ENCODE data around the gene TPP1. TPM values are rescaled to one million over a fixed set of nuclear protein-coding genes. Genes with fewer than 3 reads are reported as not detected.

Gene TPP1
- total and polyA plus RNA-seq, 2 of the 13 experiments (the other 11 are each of a cell fraction or from before 2014, with no cell fraction given) = 13.9 to 74.6 TPM

GRCh38 chr11:6574816-6575715 is 44.2 kb downstream of the TPP1 start:
- H3K9me3 ChIP-seq (ENCODE audit: low read length) = no peaks in the 10 kb centered on the region
- H3K27ac ChIP-seq (ENCODE audit: extremely low read length, insufficient read depth, low read length) = no peak overlapping the region
- in situ Hi-C loops (cut with HindIII; ENCODE audit: extremely low pct_ligation_motif_present, low pct_unique_long_range_greater_than_20kb) = no loop called here
- ChIA-PET POLR2A (no interaction called here), CTCF (ENCODE audit: low intra/inter-chr PET ratio, low total read pairs) (no interaction called here)
- no peaks in the 10 kb centered on the region for H3K4me1 ChIP-seq (ENCODE audit: insufficient read depth, low read length)
- H3K36me3 ChIP-seq (replicated peaks in 1 of 2; ENCODE audit: control insufficient read depth in 1 of 2, insufficient read depth in 2 of 2, low read length in 2 of 2) = no peaks in the 10 kb centered on the region
- H3K4me3 ChIP-seq (replicated peaks in 1 of 3; ENCODE audit: insufficient read depth in 1 of 3, low read depth in 2 of 3, low read length in 3 of 3) = no peak overlapping the region
- no peak overlapping the region for H2AFZ ChIP-seq (ENCODE audit: low read length)
- H3K79me2 ChIP-seq (ENCODE audit: insufficient read depth, low read length) = no peaks in the 10 kb centered on the region
- BruUV-seq (replicated peaks) = no TSS peak
- no peaks in the 10 kb centered on the region for H3K27me3 ChIP-seq (ENCODE audit: control insufficient read depth in 1 of 2, insufficient read depth in 2 of 2, low read length in 2 of 2)
- intact Hi-C loops (cut with micrococcal nuclease; ENCODE audit: unreplicated experiment) = no loop called here
- H3K4me2 ChIP-seq (ENCODE audit: low read depth, low read length) = no peak overlapping the region
- no peak for DNase-seq (ENCODE audit: low spot score)
- no peaks in the 10 kb centered on the region for H4K20me1 ChIP-seq (ENCODE audit: insufficient read depth, low read length)
- WGBS (ENCODE audit: low lambda C conversion rate) = 95% methylated on average over 6 of the region's 6 CpGs
- FAIRE-seq = no peak
- no peak overlapping the region for H3K9ac ChIP-seq (ENCODE audit: insufficient read depth, low read depth, low read length)
- ATAC-seq = no peak
- TF ChIP-seq ZKSCAN5 (CRISPR knock-in tag; IDR thresholded peaks at IDR 0.05) = no peak
- no peak for TF ChIP-seq ATF3 (CRISPR knock-in tag; IDR thresholded peaks at IDR 0.05)
- no peak for TF ChIP-seq PHB2 (IDR thresholded peaks at IDR 0.05; ENCODE audit: partially characterized antibody)
- TF ChIP-seq ZNF557 (CRISPR knock-in tag; IDR thresholded peaks at IDR 0.05) = no peak
- TF ChIP-seq ZFP36 (IDR thresholded peaks at IDR 0.05; ENCODE audit: borderline replicate concordance, low read depth, low read length, partially characterized antibody) = no peak
- TF ChIP-seq, protein P1, sequence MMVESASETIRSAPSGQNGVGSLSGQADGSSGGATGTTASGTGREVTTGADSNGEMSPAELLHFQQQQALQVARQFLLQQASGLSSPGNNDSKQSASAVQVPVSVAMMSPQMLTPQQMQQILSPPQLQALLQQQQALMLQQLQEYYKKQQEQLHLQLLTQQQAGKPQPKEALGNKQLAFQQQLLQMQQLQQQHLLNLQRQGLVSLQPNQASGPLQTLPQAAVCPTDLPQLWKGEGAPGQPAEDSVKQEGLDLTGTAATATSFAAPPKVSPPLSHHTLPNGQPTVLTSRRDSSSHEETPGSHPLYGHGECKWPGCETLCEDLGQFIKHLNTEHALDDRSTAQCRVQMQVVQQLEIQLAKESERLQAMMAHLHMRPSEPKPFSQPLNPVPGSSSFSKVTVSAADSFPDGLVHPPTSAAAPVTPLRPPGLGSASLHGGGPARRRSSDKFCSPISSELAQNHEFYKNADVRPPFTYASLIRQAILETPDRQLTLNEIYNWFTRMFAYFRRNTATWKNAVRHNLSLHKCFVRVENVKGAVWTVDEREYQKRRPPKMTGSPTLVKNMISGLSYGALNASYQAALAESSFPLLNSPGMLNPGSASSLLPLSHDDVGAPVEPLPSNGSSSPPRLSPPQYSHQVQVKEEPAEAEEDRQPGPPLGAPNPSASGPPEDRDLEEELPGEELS (CRISPR knock-in tag; IDR thresholded peaks at IDR 0.05) = no peak
- no peak for TF ChIP-seq RFXAP (CRISPR knock-in tag; IDR thresholded peaks at IDR 0.05; ENCODE audit: borderline replicate concordance)
- TF ChIP-seq ZGPAT (CRISPR knock-in tag; IDR thresholded peaks at IDR 0.05) = no peak
- TF ChIP-seq, protein P2, sequence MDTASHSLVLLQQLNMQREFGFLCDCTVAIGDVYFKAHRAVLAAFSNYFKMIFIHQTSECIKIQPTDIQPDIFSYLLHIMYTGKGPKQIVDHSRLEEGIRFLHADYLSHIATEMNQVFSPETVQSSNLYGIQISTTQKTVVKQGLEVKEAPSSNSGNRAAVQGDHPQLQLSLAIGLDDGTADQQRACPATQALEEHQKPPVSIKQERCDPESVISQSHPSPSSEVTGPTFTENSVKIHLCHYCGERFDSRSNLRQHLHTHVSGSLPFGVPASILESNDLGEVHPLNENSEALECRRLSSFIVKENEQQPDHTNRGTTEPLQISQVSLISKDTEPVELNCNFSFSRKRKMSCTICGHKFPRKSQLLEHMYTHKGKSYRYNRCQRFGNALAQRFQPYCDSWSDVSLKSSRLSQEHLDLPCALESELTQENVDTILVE (CRISPR knock-in tag; IDR thresholded peaks at IDR 0.05) = no peak
- TF ChIP-seq GATAD2A (CRISPR knock-in tag; IDR thresholded peaks at IDR 0.05) = no peak
- TF ChIP-seq, protein P3, sequence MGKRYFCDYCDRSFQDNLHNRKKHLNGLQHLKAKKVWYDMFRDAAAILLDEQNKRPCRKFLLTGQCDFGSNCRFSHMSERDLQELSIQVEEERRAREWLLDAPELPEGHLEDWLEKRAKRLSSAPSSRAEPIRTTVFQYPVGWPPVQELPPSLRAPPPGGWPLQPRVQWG (CRISPR knock-in tag; IDR thresholded peaks at IDR 0.05; ENCODE audit: borderline replicate concordance, low read depth) = no peak
- no peak for TF ChIP-seq ZNF800 (CRISPR knock-in tag; IDR thresholded peaks at IDR 0.05)
- TF ChIP-seq, protein P4, sequence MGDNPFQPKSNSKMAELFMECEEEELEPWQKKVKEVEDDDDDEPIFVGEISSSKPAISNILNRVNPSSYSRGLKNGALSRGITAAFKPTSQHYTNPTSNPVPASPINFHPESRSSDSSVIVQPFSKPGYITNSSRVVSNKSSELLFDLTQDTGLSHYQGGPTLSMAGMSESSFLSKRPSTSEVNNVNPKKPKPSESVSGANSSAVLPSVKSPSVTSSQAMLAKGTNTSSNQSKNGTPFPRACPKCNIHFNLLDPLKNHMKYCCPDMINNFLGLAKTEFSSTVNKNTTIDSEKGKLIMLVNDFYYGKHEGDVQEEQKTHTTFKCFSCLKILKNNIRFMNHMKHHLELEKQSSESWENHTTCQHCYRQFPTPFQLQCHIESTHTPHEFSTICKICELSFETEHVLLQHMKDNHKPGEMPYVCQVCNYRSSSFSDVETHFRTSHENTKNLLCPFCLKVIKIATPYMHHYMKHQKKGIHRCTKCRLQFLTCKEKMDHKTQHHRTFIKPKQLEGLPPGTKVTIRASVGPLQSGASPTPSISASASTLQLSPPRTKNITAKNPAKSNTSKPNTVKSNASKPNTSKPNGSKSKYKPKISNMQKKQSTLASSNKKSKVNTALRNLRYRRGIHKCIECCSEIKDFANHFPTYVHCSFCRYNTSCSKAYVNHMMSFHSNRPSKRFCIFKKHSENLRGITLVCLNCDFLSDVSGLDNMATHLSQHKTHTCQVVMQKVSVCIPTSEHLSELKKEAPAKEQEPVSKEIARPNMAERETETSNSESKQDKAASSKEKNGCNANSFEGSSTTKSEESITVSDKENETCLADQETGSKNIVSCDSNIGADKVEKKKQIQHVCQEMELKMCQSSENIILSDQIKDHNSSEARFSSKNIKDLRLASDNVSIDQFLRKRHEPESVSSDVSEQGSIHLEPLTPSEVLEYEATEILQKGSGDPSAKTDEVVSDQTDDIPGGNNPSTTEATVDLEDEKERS (CRISPR knock-in tag; IDR thresholded peaks at IDR 0.05) = no peak

All from HepG2 (cell line).